Thoracic aorta (tissue), 2 donors: ENCODE measurements around the gene ALDH1L2. TPM values are rescaled to one million over a fixed set of nuclear protein-coding genes. Genes with fewer than 3 reads are reported as not detected.

ENCODE experiments used
- ATAC-seq: fragments of 150-250 bp; one replicate; pipeline ENCODE4 v1.8.0; 2017; ENCODE audit warnings: low read depth; ENCODE audit not compliant: insufficient number of reproducible peaks, low FRiP score
- DNase-seq: peaks from one replicate; pipeline ENCODE4 v3.0.0-alpha.2; 2020; ENCODE audit warnings: low spot score
- H3K27ac ChIP-seq, 2 donors: fragments of 200-600 bp; sonication (generic); 1 replicate in 1 of 2; 2 replicates in 1 of 2; pipeline ENCODE4 v1.5.1; 2016; ENCODE audit warnings: mild to moderate bottlenecking in 2 of 2, moderate library complexity in 2 of 2
- H3K27me3 ChIP-seq: fragments of 200-600 bp; sonication (generic); replicated peaks from 2 replicates; pipeline ENCODE4 v1.6.0; 2016; ENCODE audit warnings: mild to moderate bottlenecking; ENCODE audit not compliant: insufficient read depth
- H3K36me3 ChIP-seq: fragments of 200-600 bp; sonication (generic); one replicate; pipeline ENCODE4 v1.5.1; 2016
- H3K4me1 ChIP-seq, 2 donors: fragments of 200-600 bp; sonication (generic); 1 replicate in 1 of 2; 2 replicates in 1 of 2; pipeline versions ENCODE4 v1.5.1 to v1.6.0; 2016; ENCODE audit warnings: low read depth in 2 of 2, mild to moderate bottlenecking in 1 of 2; ENCODE audit not compliant: control insufficient read depth in 1 of 2
- H3K4me3 ChIP-seq: fragments of 200-600 bp; sonication (generic); 2 replicates; pipeline ENCODE4 v1.5.1; 2016; ENCODE audit warnings: mild to moderate bottlenecking
- H3K9me3 ChIP-seq: fragments of 200-600 bp; sonication (generic); 2 replicates; pipeline ENCODE4 v1.5.1; 2016
- CTCF ChIP-seq: fragments of 200-600 bp; sonication (generic); IDR thresholded peaks from one replicate; pipeline ENCODE4 v1.5.1; 2019; ENCODE audit warnings: antibody characterized with exemption
- total RNA-seq, 2 donors: library from RNA; depleted of rRNA; stranded (reverse); fragments of >200 nt; gene quantifications; one replicate each; pipeline versions ENCODE4 v1.1.0 to v1.2.3, GENCODE V29; 2016

Gene ALDH1L2
- total RNA-seq, 2 donors from 2014 or later: 16.5 to 21.1 TPM

DNA sequence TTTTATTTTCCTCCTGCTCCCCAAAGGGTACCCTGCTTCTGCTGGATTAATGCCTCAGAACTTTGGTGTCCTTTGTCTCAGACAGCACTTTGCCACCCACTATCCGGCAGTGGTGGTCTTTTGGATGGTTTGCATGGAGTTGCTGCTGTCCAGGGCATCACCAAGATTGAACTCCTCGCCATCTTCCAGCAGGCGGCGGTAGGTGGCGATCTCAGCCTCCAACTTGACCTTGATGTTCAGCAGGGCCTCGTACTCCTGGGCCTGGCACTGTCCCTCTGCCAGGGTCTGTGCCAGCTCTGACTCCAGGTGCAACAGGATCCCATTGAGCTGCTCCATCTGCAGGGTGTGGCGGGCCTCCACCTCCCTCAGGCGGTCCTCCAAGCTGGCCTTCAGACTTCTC lies 107.6 kb downstream of the ALDH1L2 start:
- Histone ChIP-seq H3K27ac (no peak overlapping the region), H3K27me3 (no peaks in the 10 kb centered on the region), H3K4me3 (no peak overlapping the region), H3K4me1 (peaks cover 0 to under 1% of the 10 kb centered on the region in 2 donors), H3K9me3 (no peaks in the 10 kb centered on the region), H3K36me3 (no peaks in the 10 kb centered on the region)
- DNase-seq (no peak), ATAC-seq (no peak)
- TF ChIP-seq CTCF: no peak

GRCh38 chr12:104975587-104976343 lies 108.5 kb downstream of the ALDH1L2 start:
- Histone ChIP-seq H3K36me3 (no peaks in the 10 kb centered on the region), H3K4me1 (peaks cover 0 to 9% of the 10 kb centered on the region in 2 donors), H3K4me3 (no peak overlapping the region), H3K9me3 (no peaks in the 10 kb centered on the region), H3K27ac (no peak overlapping the region), H3K27me3 (no peaks in the 10 kb centered on the region)
- no peak for TF ChIP-seq CTCF
- ATAC-seq (no peak), DNase-seq (no peak)

DNA sequence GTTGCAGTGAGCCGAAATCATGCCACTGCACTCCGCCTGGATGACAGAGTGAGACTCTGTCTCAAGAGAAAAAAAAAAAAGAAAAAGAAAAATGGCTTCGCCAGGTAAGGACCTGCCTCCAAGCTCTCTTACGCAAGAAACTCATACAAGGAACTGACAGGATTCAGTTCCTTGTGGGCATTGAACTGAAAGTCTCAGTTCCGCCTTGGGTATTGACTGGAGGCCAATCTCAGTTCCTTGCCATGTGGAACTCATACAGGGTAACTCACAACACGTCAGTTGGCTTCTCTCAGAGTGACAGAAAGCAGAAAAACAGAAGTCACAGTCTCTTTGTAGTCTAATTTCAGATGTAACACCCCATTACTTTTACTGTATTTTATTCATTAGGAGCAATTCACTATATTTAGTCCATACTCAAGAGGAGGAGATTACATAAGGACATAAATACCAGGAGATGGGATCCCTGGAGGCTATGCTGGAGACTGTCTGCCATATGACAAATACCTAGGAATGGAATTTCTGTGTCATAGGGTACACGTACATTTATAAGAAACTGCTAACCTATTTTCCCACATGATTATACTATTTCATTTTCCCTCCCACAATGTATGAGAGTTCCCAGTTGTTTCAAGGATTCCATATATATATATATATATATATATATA lies 109.5 kb downstream of the ALDH1L2 start:
- H3K9me3 ChIP-seq: no peaks in the 10 kb centered on the region
- no peak for ATAC-seq
- H3K36me3 ChIP-seq: no peaks in the 10 kb centered on the region
- no peak overlapping the region for H3K27ac ChIP-seq
- no peak overlapping the region for H3K4me3 ChIP-seq
- peaks cover 0 to 9% of the 10 kb centered on the region in 2 donors for H3K4me1 ChIP-seq
- DNase-seq: no peak
- TF ChIP-seq CTCF: no peak
- no peaks in the 10 kb centered on the region for H3K27me3 ChIP-seq

- ATAC-seq (no peak), DNase-seq (no peak)
- Histone ChIP-seq H3K27ac (no peak overlapping the region), H3K4me1 (peaks cover 0 to 12% of the 10 kb centered on the region in 2 donors), H3K4me3 (no peak overlapping the region), H3K27me3 (no peaks in the 10 kb centered on the region), H3K36me3 (no peaks in the 10 kb centered on the region), H3K9me3 (no peaks in the 10 kb centered on the region)
- no peak for TF ChIP-seq CTCF
These were observed 111.0 kb downstream of the ALDH1L2 start for GRCh38 chr12:104973250-104973649.

- no peaks in the 10 kb centered on the region for H3K27me3 ChIP-seq
- no peak for ATAC-seq
- no peaks in the 10 kb centered on the region for H3K9me3 ChIP-seq
- H3K36me3 ChIP-seq: no peaks in the 10 kb centered on the region
- no peak overlapping the region for H3K27ac ChIP-seq
- TF ChIP-seq CTCF: no peak
- H3K4me1 ChIP-seq: peaks cover 0 to 12% of the 10 kb centered on the region in 2 donors
- DNase-seq: no peak
- H3K4me3 ChIP-seq: no peak overlapping the region
These were observed 113.0 kb downstream of the ALDH1L2 start for GRCh38 chr12:104971306-104971705.

Other genes with a start within 250 kb of the ALDH1L2 start
- 100 to 1,000 TPM in 1 of 2 donors, 10 to 100 TPM in 1; 67.1 to 165 TPM for gene SLC41A2, start 126.2 kb downstream of the ALDH1L2 start, total RNA-seq
- 1 to 10 TPM; 2.0 to 3.5 TPM for gene NOPCHAP1, start 98.1 kb downstream of the ALDH1L2 start, total RNA-seq
- gene WASHC4, start 23.3 kb upstream of the ALDH1L2 start, total RNA-seq: 10 to 100 TPM; 68.0 to 84.5 TPM
- 10 to 100 TPM; 38.2 to 60.9 TPM for gene APPL2, start 151.7 kb upstream of the ALDH1L2 start, total RNA-seq
- 10 to 100 TPM; 80.4 to 91.9 TPM for gene C12orf75, start 246.2 kb upstream of the ALDH1L2 start, total RNA-seq